Hematopoietic multipotent progenitor cell treated with erythropoietin and hydrocortisone succinate and interleukin-3 and kit ligand, for 6 days (in vitro differentiated cells): Measurements from ENCODE around the gene SEZ6L.
A peak's percentile ranks its signal among the peaks of the same experiment; 100 is the strongest.

Source experiments
- DNase-seq: peaks from one replicate; pipeline ENCODE4 v3.0.0-alpha.2; 2015

The SEZ6L gene

DNA sequence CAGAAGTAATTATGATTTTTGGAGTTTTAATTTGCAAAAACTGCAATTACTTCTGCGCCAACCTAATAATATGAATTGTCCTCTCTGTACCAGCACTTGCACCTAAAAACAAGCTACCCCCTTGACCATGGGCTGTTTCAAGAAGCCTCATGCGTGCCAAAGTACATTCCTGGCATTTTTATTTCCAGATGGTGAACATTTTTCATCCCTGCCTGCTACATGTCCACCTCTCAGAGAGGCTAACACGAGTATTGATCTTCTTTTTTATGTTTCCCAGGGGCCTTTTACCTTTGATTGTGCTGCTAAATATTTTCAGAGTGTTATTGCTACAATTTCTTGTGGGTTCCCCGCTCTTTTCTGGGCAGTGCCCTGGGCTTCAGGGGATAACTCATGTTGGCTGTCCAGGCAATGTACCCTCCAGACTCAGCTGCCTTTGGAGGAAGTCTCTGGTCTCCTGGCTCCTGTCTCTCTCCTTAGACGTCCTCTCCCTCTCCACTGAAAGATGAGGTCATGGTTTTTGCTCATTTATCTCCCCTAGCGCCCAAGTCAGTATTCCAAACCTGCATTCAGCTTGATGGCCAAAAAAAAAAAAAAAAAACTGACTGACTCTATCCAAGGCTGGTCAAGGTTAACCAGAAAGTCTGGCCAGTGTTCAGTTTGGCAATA is 173.6 kb downstream of the SEZ6L start:
- no peak for DNase-seq

DNA sequence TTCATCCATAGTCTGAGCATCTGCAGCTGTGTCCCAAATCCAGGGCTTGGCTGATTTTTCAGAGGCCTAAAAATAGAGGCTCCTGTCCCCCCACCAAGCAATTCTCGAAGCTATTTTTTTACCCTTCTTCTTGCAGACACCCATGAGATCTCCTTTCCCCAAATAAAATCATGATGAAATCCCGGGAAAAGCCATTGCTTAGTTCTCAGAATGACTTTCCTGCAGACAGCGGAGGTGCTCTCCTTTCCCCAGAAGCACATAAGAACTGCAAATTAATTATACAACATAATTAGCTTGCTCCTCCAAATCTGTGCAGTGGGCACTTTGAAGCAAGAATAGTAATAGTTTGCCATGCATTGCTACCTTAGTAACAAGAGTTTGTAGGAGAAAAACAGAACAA is 176.2 kb downstream of the SEZ6L start:
- DNase-seq: no peak

DNA sequence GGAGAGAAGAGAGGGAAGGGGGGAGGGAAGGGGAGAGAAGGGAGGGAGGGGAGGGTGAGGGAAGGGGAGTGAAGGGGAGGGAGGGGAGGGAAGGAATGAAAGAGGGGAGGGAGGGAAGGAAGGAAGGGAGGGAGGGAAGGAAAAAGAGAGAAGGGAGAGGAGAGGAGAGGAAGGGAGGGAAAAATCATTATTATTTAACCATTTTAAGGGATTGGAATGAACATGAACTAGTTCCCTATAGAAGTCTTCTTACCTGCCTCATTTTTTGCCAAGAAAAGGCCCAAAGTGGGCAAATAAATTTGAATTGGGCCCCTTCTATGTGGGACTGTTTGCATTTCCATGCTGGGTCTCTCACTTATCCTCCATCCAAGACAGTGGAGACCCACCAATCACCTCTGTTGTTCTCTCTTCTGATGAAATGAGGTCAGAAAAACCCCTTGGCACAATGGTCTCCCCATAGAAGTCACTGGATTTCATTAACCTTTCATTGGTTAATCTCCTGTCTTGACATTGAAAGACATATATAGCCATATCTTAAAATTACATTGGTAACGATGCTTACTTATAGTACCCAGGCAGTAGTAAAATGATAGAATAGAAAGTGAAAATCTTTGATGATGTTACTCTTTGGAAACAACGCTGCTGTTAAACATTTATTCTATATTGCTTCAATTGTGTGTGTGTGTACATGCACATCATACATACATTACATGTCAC is 179.7 kb downstream of the SEZ6L start:
- DNase-seq: no peak

DNA sequence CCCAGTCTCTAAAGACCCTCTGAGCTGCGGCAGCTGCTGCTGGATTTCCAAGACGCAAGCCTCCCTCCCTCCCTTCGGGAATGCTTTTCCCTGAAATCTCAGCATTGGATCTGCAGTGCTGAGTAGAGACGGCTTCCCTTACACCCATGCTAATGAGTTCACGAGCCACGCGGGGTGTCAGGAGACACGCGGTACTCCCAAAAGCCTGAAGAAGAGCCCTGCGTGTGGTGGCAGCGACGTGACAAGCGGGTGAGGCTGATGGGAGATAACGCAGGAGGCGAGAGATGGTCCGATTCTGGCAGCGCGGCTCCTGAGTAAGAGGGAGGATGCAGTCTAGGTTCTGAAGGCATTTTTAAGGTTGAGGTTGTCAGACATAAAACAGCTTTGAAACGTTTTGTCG is 185.4 kb downstream of the SEZ6L start:
- no peak for DNase-seq

DNA sequence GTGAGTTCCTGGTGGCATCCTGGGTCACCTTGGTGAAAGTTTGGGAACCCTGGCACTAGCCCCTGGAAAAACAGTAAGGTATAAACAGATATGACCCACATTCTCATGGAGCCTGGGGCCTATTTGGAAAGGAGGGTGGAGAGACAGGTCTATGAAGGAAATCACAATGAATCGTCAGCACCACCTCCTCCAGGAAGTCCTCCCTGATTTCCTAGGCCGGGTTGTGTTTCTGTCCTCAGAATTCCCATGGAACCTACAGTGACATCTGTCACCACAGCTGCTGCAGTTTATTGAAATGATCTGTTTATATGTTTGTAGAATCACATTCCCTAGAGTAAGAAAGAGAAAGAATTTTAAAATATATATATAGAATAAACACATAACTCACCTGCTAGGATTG is 188.0 kb downstream of the SEZ6L start:
- no peak for DNase-seq

DNA sequence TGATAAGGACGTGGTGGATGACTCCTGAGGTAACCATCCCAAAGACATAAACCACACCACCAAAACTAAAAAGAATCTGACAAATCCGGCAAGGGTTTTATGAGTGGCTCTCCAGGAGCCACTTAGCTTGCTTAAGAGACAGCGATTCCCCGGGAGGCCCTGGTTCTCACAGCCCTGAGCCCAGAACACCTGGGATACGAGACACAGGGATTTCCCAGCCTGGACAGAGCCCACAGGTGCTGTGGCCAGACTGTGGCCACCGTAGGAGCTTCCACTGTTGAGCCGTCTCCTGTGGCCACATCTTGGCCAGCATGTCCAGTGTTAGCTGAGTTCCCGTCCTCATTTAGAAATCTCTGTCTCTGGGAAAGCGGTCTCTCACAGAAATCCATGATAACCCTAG is 188.6 kb downstream of the SEZ6L start:
- DNase-seq: no peak

DNA sequence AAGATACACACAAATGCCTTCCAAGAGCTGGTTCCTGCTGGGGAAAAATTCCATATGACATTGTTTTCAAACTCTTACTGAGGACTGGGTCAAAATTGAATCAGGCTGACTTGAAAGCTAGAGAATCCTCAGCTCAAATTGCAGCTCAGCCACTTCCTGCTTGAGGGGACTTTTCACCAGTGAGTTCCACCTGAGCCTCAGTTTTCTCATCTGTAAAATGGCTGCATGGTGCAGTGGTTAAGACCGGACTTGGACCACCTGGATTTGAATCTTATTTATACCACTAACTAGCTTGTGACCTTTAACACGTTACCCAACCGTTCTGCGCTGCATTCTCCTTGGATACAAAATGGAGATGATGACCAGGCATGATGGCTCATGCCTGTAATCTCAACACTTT is 189.9 kb downstream of the SEZ6L start:
- DNase-seq: no peak

DNA sequence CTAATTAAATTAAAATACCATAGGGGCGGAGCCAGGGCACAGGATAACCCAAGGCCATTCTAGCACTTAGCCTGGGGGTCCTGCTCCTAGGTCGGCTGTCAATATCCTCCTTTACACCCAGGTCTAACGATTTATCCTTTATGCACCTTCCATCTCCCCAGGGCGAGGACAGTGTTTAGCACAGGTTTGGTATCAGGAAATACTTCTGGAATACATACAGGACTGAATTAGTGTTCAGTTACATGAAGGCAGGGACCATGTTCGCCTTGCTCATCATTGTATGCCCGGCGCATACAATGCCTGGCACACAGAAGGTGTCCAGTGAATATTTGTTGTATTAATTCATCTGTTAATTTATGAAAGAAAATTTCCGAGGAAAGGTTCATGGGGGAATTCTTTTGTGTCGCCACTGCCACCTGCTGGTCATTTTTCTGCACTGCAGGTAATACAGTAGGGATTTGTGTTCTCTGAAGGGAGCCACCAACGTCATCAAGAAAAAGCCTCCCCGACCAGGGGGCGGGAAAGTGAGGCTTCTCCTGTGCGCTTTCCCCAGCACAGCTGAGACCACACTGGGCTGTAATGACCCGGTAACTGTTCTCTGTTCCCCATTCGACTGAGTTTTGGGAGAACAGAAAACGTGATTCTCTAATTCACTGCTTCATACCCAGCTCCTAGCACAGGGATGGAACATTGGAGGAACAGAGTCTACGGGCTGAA is 191.1 kb downstream of the SEZ6L start:
- peak; percentile 80 for DNase-seq

DNA sequence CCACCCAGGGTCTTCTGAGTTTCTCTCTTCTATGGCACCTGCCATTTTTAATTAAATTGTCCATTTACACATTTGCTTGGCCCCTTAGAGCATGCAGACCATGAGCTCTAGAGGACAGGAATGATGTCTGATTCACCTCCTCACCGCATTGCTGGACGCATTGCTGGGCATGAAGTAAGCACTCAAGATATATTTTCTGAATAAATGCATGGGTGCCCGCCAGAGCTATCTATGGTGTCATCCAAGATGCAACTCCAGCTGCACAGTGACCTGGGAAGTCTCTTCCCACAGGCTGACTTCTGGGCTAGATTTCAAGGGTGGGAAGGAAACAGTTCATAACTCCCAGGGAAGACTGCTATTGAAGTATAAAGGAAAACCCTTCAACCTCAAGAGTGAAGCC is 193.2 kb downstream of the SEZ6L start:
- no peak for DNase-seq

DNA sequence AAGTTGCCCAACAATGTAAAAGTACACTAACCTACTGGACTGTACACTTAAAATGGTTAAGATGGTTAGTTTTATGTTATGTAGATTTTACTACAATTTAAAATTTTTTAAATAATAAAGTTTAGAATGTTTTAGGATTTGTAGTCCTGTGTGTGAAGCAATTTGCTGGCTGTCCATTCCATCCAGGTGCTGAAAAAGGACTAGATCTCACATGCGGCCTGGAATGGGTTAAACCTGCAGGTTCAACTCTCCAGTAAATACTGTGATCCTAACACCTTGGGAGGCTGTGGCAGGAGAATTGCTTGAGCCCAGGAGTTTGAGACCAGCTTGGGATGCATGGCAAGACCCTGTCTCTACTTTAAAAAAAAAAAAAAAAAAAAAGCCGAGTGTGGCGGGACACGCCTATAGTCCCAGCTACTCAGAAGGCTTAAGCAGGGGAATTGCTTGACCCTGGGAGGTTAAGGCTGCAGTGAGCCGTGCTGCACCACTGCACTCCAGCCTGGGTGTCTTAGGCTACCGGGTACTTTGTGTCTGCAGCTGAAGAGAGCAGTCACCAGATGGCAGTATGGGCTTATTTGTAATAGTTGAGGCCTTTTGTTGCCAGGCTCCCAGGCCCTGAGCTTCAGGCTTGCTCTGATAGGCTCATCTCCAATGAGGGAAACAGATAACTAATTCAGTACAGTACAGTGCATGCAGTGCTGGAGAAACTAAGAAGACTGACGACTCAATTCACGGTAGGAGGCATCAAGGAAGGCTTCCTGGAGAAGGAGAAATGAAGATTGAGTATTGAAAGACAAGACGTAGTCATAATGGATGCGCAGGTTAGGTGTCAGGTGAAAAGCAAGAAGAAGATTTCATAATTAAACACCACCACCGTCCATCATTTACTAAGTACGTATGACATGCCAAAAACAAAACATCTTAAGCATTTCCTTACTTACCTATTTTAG is 195.1 kb downstream of the SEZ6L start:
- peak; percentile 93 for DNase-seq

DNA sequence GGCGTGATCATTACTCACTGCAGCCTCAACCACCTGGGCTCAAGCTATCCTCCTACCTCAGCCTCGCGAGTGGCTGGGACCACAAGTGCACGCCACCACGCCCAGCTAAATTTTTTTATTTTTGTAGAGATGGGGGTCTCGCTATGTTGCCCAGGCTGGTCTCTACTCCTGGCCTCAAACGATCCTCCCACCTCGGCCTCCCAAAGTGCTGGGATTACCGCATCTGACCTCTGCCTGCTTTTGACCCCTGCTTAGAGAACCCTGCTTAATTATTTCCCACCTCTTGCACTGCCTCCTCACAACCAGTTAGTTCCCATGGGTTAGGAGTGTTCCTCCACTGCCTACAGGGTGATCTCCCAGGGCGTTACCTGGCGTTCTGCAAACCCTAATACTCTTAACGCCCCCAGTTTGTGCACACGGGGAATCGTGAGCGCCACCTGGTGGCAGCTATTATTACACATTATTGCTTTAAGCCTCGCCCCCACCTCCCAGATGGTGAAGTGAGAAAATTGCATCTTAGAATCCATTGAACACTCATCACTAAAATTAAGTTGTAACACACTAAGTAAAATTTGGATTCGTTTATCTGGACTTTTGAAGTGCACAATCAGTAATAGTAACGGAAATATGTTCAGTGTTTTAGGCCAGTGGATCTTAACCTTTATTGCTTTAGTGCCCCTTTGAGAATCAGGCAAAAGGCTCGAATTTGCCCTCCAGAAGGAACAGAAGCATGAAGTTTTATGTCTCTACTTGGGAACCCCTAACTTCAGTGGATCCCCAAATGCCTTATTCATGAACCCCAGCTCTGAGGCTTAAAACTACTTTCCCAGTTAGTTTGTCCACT is 198.4 kb downstream of the SEZ6L start:
- peak; percentile 87 for DNase-seq

DNA sequence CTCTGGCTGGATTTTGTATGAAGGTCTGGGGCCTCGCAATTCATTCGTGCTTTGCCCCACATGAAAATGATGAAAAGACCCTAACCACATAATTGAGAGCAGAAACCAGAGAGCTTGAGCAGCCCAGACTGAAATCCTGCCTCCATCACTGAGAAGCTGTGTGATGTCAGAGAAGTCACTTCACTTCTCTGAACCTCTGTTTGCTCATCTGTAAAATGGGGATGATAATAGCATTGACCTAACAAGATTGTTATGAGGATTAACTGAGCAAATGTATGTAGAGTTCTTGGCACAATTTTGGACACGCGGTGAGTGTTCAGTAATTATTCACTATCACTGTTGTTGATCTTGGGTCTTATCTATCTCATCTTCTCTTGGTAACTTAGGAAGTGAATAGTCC is 203.6 kb downstream of the SEZ6L start:
- DNase-seq: no peak

DNA sequence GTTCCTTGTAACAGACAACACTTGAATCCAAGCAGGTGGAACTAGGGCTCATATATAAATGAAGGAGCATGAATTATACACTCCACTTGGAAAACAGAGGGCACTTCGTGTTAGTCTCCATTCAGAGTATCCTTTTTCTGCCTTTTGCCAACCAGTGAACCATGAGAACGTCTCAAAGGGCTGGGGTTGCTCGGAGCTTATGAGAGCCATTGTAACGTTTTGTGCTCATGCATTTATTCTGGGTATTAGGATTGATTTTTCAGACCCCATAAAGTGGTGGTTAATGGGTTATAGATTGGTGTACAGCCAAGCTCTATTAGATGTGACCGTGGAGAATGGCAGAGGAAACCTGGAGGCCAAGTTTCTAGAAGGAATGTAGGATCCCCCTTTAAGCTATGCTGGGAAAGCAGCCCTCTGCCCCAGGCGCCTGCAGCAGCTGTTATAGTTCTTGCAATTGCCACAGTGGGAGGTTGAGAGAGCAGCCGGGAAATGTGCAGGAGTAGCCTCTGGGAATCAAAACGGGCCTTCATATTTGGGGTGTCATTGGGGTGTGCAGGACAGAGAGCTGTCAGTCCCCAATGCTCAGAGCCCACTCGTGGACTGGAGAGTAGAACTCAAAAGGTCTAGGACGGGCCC is 205.2 kb downstream of the SEZ6L start:
- no peak for DNase-seq

DNA sequence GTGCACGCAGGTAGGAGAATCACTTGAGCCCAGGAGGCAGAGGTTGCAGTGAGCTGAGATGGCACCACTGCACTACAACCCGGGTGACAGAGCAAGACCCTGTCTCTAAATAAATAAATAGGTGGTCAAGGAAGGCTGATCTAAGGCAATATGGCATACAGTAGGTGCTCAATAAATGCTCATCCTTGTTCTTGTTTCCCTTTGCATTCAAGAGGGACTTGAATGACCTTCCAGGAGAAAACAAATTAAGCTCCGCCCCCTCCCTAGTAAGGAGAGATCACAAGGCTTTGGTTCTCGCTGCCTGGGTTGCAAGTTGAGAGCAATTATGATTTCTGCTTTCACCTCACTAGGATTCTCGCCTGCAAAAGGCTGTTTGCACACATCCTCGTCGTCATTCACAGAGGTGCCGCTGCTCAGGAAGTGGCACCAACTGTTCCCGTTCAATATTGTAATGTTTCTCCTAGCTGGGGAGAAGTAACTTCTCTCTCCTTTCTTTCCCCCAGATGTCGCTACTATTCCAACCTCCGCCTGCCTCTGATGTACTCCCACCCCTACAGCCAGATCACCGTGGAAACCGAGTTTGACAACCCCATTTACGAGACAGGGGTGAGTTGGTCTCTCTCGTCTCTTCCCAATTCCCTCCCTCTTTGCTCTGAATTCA is 208.0 kb downstream of the SEZ6L start:
- DNase-seq: peak; percentile 22

DNA sequence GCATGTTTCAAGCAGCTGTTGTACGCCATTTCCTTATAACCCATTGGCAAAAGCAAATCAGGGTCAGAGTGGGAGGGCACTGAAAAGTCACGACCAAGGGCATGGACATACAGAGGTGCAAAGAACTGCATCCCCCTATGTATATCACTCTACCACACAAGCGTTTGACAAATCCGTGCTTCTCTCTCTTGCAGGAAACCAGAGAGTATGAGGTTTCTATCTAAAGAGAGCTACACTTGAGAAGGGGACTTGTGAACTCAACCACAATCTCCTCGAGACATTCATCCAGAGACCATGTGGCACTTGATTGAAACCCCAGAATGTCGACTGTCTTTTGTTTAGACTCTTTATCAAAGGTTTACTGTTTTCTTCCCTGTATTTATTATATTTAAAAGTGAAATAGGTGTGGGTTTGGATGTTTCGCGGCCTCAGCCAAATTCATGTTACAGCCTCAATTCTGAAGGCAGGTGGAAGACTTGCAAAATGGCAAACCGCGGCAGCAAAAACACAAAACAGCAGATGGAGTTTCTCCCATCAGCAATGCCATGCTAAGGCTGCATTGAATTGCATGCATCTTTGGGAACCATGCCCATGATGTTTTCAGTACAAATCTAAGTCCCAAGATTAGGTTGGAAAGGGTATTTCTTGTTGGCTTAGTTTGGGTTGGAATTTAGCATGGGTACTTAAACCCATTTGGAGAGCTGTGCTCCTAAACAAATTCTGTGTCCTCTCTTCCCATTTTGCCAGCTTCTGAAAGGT is 211.0 kb downstream of the SEZ6L start:
- DNase-seq: no peak

DNA sequence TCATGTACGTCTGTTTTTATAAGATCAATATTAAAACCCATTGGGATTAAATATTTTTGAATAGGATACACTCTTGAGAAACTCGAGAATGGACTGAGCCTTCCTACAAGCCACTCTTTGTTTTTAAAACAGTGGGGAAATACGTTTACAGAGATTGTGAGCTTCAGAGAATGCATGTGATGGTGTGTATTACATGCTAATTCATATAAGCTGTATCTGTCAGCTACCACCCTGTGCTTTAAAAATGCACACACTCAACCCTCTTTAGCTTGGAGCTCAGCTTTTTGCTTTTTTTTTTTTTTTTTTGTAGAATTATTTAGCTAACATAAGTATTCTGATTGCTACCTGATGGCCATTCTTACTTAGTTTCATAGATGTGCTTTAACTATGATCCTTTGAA is 213.5 kb downstream of the SEZ6L start:
- DNase-seq: no peak

DNA sequence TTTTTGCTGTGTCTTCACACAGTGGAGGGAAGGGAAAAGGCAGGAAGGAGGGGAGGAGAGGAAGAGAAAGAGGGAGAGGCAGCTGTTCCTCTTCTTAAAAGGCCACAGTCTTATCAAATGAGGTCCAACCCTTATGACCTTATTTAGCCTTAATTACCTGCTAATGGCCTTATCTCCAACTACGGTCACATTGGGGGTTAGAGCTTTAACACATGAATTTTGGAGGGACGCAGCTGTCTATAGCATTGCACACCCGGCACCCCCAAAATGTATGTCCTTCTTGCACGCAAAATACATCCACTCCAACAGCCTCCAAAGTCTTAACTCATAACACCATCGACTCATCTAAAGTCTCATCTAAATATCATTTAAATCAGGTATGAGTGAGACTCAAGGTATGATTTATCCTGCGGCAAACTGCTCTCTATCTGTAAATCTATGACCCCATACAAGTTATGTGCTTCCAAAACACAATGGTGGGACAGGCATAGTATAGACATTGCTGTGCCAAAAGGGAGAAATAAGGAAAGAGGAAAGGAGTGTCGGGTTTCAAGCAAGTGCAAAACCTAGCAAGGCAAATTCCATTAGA is 214.8 kb downstream of the SEZ6L start:
- no peak for DNase-seq

DNA sequence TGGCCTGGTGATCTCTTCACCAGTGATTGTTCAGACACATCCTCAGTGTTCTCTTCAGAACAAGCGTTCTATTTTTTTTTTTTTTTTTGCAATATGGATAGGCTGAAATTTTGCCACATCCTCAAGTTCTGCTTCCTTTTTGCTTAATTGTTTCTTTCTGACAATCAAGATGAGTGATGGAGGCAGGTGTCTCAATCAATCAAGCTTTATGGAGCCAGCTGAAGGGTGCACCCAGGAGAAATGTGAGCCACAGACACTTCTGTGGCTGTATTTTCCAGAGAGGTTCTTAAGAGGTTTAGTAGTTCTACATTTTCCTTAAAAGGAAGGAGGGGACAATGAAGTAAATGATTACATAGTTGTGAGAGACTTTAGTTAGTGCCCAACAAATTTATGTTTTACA is 215.9 kb downstream of the SEZ6L start:
- DNase-seq: no peak

DNA sequence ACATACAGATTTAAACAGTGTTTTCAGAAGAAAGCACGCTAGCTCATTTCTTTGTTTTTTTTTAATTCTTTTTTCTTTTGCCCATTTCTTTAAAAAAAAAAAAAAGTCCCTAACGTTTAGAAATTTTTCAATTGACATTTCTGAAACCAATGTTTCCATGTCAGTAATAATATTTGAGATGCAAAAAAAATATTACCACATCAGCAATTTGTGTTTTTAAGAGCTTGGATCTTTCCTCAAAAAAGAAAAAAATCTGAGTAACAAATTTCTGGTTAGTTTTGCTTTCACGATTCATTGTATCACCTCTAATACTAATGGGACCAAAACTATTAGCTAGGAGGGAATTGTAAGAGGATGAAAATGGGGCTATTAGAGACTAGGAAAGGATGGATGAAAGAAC is 219.9 kb downstream of the SEZ6L start:
- DNase-seq: no peak

DNA sequence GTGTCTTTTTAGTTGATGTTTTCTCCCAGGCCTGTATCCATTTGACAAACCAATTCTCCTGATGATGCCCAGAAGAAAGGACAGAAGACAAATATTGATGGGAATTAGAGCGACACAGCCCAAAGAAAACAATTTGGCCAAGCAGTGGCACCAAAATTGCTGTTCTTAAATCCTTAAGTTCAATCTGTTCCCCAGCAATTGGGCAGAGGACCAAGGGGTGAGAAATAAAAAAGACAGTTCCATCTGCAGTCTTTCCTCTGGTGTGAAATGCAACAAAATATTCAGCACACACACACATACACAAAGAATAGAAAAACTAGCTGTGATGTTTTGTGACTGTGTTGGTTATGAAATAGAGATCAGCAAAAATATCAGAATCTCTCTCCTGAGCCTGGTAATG is 221.8 kb downstream of the SEZ6L start:
- DNase-seq: no peak
